Calu3 (cell line): ENCODE results near the gene SPTSSA. TPM values are rescaled to one million over a fixed set of nuclear protein-coding genes. Genes with fewer than 3 reads are reported as not detected.
A peak's percentile ranks its signal among the peaks of the same experiment; 100 is the strongest.

Experiments used
- BruUV-seq: library from RNA; stranded (reverse); fragments of 400-500 nt; replicated peaks from 2 replicates; lab custom pipeline; 2021; lab: Mats Ljungman, UMichigan
- CTCF ChIA-PET: fragments of 300-600 bp; sonication (Branson Sonifier 250); formaldehyde crosslinking; loops from one replicate; lab custom pipeline; 2022; ENCODE audit warnings: antibody characterized with exemption; lab: Charles Lee
- DNase-seq: peaks from one replicate; pipeline ENCODE4 v3.0.0; 2022
- H3K27ac Mint-ChIP-seq: one replicate; pipeline ENCODE4 v1.8.0; 2022; ENCODE audit warnings: mixed read lengths; ENCODE audit not compliant: unreplicated experiment
- H3K27me3 Mint-ChIP-seq: one replicate; pipeline ENCODE4 v1.8.0; 2022; ENCODE audit warnings: mixed read lengths; ENCODE audit not compliant: unreplicated experiment
- H3K36me3 Mint-ChIP-seq: one replicate; pipeline ENCODE4 v1.8.0; 2022; ENCODE audit warnings: mild to moderate bottlenecking, moderate library complexity, mixed read lengths; ENCODE audit not compliant: insufficient read depth, unreplicated experiment
- H3K4me1 Mint-ChIP-seq: one replicate; pipeline ENCODE4 v1.8.0; 2022; ENCODE audit warnings: mild to moderate bottlenecking, low read depth, mixed read lengths; ENCODE audit not compliant: unreplicated experiment
- H3K4me3 Mint-ChIP-seq: one replicate; pipeline ENCODE4 v1.8.0; 2022; ENCODE audit warnings: mild to moderate bottlenecking, low read depth, moderate library complexity, mixed read lengths; ENCODE audit not compliant: unreplicated experiment
- H3K9me3 Mint-ChIP-seq: one replicate; pipeline ENCODE4 v1.8.0; 2022; ENCODE audit warnings: low read depth, mixed read lengths; ENCODE audit not compliant: unreplicated experiment
- CTCF ChIP-seq: fragments of 200-600 bp; IDR thresholded peaks from one replicate; pipeline ENCODE4 v1.8.0; 2022; ENCODE audit warnings: antibody characterized with exemption; ENCODE audit not compliant: unreplicated experiment
- intact Hi-C: fragments of 100-400 bp; cut with micrococcal nuclease; formaldehyde crosslinking; loops from one replicate; pipeline ENCODE4 v1.10.0; 2022; ENCODE audit not compliant: unreplicated experiment
- total RNA-seq: library from RNA; stranded (reverse); gene quantifications from 2 replicates; pipeline ENCODE4 v1.2.3, GENCODE V29; 2022

SPTSSA gene
- total RNA-seq, 1 experiment from 2014 or later = 22.0 TPM

- Mint-ChIP-seq H3K36me3 (peaks cover 6% of the 10 kb centered on the region), H3K27me3 (no peaks in the 10 kb centered on the region), H3K27ac (peak overlapping the region; percentile 89), H3K4me3 (peak overlapping the region; percentile 12), H3K9me3 (peaks cover 5% of the 10 kb centered on the region), H3K4me1 (peaks cover 21% of the 10 kb centered on the region)
- intact Hi-C loops = no loop called here
- CTCF ChIA-PET = no interaction called here
- BruUV-seq = no TSS peak
- DNase-seq = peak; percentile 60
- no peak for TF ChIP-seq CTCF
Measured at GRCh38 chr14:34425095-34425851, 36.8 kb downstream of the SPTSSA start.

GRCh38 chr14:34424488-34424887, 37.6 kb downstream of the SPTSSA start:
- no peak overlapping the region for H3K4me3 Mint-ChIP-seq
- intact Hi-C loops = no loop called here
- CTCF ChIA-PET = no interaction called here
- DNase-seq = no peak
- H3K4me1 Mint-ChIP-seq = peaks cover 21% of the 10 kb centered on the region
- H3K27ac Mint-ChIP-seq = peak overlapping the region; percentile 89
- no peaks in the 10 kb centered on the region for H3K27me3 Mint-ChIP-seq
- TF ChIP-seq CTCF = no peak
- BruUV-seq = no TSS peak
- peaks cover 6% of the 10 kb centered on the region for H3K36me3 Mint-ChIP-seq
- H3K9me3 Mint-ChIP-seq = peaks cover 5% of the 10 kb centered on the region

GRCh38 chr14:34423445-34423844, 38.6 kb downstream of the SPTSSA start:
- no peaks in the 10 kb centered on the region for H3K27me3 Mint-ChIP-seq
- no TSS peak for BruUV-seq
- peaks cover 6% of the 10 kb centered on the region for H3K36me3 Mint-ChIP-seq
- intact Hi-C loops = no loop called here
- no peak overlapping the region for H3K4me3 Mint-ChIP-seq
- no peak overlapping the region for H3K27ac Mint-ChIP-seq
- CTCF ChIA-PET = no interaction called here
- no peak for DNase-seq
- H3K4me1 Mint-ChIP-seq = peaks cover 21% of the 10 kb centered on the region
- peaks cover 5% of the 10 kb centered on the region for H3K9me3 Mint-ChIP-seq
- TF ChIP-seq CTCF = no peak

- Mint-ChIP-seq H3K27me3 (no peaks in the 10 kb centered on the region), H3K9me3 (peaks cover 2% of the 10 kb centered on the region), H3K36me3 (peaks cover 5% of the 10 kb centered on the region), H3K4me3 (no peak overlapping the region), H3K27ac (no peak overlapping the region), H3K4me1 (peaks cover 11% of the 10 kb centered on the region)
- no TSS peak for BruUV-seq
- no peak for DNase-seq
- intact Hi-C loops = no loop called here
- CTCF ChIA-PET = interaction anchor here (0.5 kb wide), 1 partner anchor 16 kb away, joined by 4 read pairs; no protein-coding TSS in a partner anchor
- no peak for TF ChIP-seq CTCF
Measured at GRCh38 chr14:34420547-34421150, 41.4 kb downstream of the SPTSSA start.
